ENCODE measurements around the gene NBEAL1.
"Not testable (repeated sequence)": the region's sequence is repeated elsewhere in the genome, so short reads cannot be mapped to it uniquely, and the experiment has no call there.

- TF ChIP-seq, protein P1, sequence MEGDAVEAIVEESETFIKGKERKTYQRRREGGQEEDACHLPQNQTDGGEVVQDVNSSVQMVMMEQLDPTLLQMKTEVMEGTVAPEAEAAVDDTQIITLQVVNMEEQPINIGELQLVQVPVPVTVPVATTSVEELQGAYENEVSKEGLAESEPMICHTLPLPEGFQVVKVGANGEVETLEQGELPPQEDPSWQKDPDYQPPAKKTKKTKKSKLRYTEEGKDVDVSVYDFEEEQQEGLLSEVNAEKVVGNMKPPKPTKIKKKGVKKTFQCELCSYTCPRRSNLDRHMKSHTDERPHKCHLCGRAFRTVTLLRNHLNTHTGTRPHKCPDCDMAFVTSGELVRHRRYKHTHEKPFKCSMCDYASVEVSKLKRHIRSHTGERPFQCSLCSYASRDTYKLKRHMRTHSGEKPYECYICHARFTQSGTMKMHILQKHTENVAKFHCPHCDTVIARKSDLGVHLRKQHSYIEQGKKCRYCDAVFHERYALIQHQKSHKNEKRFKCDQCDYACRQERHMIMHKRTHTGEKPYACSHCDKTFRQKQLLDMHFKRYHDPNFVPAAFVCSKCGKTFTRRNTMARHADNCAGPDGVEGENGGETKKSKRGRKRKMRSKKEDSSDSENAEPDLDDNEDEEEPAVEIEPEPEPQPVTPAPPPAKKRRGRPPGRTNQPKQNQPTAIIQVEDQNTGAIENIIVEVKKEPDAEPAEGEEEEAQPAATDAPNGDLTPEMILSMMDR (IDR thresholded peaks at IDR 0.05) = not testable (repeated sequence)
- TF ChIP-seq POLR2A (IDR thresholded peaks at IDR 0.05) = not testable (repeated sequence)
Measured at GRCh38 chr2:203102357-203102756, 87.7 kb downstream of the NBEAL1 start.
